NCI-H2196 treated with DMSO at 0.1 percent for 48 hours (cell line): Measurements from ENCODE around the gene KCNJ14.
A peak's percentile ranks its signal among the peaks of the same experiment; 100 is the strongest.

Source experiments
- DNase-seq: peaks from one replicate; lab custom pipeline; 2025; ENCODE audit not compliant: unreplicated experiment; lab: John Stamatoyannopoulos, UW

KCNJ14 gene

DNA sequence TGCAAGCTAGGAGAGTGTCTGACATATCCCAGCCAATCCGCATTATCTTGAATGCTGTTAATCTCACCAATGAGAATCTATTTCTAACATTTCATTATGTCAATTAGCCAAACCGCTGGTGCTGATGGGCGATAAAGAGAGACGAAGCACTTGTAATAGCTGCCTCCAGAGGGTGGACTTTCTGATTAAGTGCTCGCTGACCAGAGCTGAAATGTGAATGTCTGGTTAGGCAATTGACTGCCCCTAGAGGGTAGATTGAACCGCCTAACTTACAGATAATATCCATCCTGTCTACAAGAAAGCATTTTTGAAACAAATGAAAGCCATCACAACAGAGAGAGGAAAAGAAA, 10.1 kb upstream of the KCNJ14 start:
- DNase-seq: peak; percentile 88

DNA sequence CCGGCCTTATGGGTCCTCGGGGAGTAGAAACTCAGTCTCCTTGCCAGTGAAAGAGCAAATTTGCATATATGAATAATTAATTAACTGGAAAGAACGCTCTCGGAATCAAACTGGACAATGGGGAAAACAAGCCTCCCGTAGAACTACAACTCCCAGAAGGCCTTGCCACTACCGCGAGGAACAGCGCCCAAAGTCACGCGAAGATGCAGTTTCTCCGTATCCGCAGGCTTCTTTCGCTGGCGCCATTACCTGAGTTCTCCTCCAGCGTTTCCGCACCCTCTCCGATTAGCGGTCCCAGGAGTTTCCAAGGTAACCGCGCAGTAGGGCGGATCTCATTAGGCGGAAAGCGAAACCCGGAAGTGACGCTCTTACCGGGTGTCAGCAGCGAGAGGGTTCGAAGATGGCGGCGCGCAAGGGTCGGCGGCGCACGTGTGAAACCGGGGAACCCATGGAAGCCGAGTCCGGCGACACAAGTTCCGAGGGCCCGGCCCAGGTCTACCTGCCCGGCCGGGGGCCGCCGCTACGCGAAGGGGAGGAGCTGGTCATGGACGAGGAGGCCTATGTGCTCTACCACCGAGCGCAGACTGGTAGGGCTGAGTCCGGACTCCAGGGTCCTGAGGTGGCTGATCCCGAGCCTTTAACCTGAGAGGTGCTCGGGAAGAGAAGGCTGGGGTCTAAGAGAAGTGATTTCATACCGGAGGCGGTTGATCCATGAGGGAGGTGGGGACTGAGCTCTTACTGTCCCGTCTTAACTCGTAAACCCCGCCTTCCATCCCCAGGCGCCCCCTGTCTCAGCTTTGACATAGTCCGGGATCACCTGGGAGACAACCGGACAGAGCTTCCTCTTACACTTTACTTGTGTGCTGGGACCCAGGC, 9.5 kb upstream of the KCNJ14 start, which contains the start of gene GRWD1:
GRWD1 (plus strand) TSS at position 378 of the 876 bp plus-strand sequence; CDS start at position 401, 23 bp downstream.
- peak; percentile 98 for DNase-seq

DNA sequence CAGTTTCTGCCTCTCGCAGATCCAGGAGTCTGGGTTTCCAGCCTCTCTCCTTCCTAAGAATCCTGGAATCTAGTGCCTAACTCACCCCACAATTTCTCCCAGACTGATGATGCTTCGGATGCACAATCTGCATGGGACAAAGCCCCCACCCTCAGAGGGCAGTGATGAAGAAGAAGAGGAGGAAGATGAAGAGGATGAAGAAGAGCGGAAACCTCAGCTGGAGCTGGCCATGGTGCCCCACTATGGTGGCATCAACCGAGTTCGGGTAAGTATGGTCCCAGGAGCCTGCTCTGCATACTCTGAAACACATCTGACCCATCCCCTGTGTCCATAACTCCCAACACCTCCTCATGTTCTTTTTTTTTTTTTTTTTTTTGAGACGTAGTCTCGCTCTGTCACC, 8.8 kb upstream of the KCNJ14 start:
- no peak for DNase-seq

DNA sequence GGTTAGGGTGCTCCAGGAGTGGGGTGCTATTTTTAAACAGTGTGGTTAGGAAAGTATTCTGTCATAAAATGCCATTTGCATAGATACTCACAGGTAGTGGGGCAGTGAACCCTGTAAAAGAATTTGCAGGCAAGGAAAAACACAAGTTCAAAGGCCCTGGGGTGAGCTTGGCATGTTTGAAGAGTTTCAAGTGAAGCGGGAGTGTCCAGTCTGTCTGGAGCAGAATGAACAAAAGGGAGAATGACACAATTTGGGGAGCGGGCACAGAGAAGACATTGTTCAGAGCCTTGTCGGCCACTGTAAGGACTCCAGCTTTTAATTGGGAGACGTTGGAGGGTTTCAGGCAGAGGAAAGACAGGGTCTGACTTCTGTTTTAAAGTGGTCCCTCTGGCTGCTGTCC, 6.8 kb upstream of the KCNJ14 start:
- DNase-seq: no peak

DNA sequence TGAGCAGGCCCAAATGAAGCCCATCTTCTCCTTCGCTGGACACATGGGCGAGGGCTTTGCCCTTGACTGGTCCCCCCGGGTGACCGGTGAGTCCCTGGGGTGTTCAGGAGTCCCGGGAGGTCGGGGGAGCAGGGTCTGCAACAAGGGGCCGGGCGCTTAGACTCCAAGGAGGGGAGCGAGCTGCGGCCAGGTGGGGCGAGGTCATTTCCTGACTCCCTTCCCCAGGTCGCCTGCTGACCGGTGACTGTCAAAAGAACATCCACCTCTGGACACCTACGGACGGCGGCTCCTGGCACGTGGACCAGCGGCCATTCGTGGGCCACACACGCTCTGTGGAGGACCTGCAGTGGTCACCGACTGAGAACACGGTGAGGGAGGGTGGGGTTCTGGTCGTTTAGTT, 4.9 kb upstream of the KCNJ14 start:
- no peak for DNase-seq

DNA sequence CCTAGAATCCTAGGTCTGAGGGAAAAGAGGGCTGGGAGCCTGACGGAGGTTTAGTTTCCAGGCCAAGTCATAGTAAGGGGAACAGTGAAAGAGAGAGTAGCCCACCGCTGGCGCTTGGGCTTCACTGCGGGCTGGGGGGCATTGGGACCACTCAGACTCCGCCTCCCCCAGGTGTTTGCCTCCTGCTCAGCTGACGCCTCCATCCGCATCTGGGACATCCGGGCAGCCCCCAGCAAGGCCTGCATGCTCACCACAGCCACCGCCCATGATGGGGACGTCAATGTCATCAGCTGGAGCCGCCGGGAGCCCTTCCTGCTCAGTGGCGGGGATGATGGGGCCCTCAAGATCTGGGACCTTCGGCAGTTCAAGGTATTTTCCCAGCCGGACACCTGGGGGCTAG, 4.5 kb upstream of the KCNJ14 start:
- no peak for DNase-seq

DNA sequence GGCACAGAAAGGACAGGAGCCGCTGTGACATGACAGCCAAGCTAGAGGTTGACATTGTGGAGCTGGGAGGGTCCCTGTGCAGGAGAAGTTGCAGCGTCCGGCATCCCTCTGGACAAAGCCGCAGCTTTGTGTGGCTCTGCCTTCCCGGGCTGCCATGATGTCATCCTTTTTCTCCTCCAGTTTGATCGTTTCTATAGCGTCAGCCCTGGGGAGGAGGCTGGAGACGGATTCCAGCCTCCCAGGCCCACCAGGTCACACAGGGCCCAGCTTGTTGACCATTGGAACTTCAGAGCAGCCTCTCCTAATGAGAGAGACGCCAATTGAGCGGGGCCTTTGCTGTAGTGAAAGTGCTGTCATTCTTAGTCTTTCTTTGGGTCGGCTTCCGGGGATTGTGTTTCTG, 3.8 kb upstream of the KCNJ14 start:
- no peak for DNase-seq

DNA sequence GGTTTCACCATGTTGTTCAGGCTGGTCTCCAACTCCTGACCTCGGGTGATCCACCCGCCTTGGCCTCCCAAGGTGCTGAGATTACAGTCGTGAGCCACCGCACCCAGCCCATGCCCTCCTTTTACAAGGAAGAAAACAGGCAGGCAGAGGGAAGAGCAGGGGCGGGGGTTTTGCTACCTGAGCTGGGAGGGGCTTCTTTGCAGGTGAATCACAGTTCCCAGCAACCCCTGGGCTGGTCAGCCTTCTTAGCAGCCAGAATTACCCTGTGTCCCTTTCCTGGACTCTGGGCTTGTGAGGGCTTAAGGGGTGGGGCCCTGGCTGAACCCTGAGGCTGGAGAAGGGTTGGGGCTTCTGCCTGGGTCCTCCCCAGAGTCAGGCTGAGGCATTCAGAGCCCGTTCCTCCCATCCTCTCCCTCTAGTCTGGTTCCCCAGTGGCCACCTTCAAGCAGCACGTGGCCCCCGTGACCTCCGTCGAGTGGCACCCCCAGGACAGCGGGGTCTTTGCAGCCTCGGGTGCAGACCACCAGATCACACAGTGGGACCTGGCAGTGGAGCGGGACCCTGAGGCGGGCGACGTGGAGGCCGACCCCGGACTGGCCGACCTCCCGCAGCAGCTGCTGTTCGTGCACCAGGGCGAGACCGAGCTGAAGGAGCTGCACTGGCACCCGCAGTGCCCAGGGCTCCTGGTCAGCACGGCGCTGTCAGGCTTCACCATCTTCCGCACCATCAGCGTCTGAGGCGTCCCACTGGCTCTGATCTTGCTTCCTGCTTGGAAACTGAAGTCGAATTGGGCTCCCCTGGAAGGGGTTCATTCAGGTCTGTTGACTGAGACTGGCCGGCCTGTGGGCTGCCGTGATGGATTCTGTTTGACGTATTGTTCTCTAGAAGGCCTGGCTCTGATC, 2.8 kb upstream of the KCNJ14 start:
- DNase-seq: no peak

DNA sequence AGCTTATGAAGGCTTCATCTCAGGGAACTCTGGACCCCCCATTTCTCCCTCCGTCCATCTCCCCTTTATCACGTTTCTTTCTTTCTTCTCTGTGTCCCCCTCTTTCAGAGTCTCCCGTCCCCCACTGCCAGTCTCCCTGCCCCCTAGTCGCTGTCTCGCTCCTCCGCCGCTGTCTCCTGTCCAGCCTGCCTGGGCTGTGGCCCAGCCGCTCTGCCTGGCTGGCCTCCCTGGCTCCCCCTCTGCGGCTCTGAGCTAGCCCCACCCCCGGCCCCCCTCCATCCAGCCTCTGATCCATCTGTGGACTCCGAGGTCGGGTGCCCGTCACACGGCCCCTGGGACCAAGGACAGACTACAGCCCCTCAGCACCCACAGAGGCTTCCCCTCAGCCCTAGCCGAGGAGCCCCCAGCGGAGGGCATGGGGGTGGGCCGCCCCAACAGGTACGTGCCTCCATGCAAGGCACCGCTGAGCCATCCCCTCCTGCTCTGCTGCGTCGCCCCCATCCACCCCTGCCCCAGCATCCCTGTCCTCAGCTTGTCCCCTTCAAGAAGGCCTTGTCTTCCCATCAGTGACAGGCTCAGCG, 1.1 kb upstream of the KCNJ14 start:
- DNase-seq: no peak

DNA sequence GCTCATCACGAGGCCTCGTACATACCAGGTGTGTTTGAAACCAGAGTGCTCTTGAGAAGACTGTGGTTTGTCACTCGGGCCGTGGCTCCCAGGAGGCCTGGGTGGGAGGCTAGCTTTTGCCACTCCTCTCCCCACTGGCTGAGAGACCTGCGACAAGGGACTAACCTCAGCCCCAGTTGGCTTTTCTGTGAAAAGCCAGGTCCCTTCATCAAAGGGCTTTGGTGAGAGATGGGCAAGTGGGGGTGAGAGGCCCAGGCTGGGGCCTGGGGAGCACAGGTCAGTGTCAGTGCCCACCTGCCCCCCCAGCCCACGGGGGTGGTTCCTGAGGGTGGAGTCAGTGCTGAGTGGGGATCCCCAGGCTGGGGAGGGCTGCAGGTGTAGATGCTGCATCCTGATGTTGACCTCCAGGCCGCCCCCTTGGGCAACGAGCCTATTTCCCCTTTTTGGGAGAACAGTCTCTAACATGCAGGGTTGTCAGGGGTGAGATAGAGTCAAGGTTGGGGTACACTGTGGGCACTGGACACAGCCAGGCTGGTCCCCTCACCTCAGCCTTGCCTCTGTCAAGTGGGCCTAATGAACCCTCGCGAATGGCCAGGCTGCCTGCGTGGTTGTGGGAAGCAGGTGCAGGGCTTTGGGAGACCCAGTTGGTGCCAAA, 661 bp downstream of the KCNJ14 start:
- no peak for DNase-seq

DNA sequence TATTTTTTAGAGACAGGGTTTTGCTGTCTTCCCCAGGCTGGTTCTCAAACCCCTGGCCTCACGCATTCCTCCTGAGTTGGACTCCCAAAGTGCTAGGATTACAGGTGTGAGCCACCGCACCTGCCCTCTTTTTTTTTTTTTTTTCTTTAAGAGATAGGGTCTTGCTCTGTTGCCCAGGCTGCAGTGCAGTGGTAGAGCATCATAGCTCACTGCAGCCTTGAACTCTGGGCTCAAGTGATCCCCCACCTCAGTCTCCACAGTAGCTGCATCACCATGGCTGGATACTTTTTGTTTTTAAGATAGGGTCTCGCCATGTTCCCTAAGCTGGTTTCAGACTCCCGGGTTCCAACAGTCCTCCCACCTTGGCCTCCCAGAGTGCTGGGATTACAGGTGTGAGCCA, 1.5 kb downstream of the KCNJ14 start:
- no peak for DNase-seq

DNA sequence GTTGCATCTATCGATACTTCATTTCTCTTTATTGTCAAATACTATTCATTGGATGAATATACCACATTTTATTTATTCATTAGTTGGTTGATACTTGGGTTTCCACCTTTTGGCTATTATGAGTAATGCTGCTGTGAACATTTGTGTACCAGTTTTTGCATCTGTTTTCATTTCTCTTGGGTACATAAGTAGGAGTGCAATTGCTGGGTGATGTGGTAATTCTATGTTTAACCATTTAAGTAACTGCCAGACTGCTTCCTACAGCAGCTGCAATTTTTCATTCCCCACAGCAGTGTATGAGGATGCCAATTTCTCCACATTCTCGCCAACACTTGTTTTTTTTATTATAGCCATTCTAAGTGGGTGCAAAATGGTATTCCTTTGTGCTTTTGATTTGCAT, 2.6 kb downstream of the KCNJ14 start:
- no peak for DNase-seq

DNA sequence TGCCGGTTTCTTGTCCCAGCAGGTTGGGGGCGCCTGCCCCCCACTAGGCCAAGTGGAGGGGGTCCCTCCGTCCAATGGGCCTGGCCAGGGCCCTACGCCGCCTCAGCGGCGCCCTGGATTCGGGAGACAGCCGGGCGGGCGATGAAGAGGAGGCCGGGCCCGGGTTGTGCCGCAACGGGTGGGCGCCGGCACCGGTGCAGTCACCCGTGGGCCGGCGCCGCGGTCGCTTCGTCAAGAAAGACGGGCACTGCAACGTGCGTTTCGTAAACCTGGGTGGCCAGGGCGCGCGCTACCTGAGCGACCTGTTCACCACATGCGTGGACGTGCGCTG, 6.2 kb downstream of the KCNJ14 start:
- no peak for DNase-seq

DNA sequence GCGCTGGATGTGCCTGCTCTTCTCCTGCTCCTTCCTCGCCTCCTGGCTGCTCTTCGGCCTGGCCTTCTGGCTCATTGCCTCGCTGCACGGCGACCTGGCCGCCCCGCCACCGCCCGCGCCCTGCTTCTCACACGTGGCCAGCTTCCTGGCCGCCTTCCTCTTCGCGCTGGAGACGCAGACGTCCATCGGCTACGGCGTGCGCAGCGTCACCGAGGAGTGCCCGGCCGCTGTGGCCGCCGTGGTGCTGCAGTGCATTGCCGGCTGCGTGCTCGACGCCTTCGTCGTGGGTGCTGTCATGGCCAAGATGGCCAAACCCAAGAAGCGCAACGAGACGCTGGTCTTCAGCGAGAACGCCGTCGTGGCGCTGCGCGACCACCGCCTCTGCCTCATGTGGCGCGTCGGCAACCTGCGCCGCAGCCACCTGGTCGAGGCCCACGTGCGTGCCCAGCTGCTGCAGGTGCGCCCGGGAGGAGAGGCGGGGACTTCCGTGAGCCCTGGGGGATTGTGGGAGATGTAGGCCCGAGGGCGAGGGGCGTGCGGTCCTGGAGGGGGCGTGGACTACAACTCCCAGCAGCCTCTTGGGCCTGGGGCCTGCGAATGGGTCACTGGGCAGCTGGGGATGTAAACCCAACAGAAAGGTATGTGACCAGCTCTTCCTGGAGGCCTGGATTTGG, 6.7 kb downstream of the KCNJ14 start:
- no peak for DNase-seq

DNA sequence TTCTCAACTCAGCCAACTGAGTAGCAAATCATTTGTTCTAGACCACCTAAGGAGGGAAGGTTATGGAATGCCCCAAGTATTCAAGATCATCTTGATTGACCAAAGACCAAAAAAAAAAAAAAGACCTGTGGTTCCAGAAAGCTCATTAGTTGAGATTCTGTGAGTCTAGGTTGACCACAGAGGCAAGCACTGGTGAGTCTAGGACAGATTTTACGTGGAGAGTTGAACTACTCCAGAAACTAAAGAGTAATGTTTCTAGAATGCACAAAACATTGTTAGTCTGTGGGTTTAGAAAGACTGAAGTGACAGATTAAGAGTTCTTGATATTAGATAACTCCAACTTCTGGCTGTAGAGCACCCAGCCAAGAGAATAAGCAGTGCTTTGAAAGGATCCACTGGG, 9.8 kb downstream of the KCNJ14 start:
- DNase-seq: no peak

DNA sequence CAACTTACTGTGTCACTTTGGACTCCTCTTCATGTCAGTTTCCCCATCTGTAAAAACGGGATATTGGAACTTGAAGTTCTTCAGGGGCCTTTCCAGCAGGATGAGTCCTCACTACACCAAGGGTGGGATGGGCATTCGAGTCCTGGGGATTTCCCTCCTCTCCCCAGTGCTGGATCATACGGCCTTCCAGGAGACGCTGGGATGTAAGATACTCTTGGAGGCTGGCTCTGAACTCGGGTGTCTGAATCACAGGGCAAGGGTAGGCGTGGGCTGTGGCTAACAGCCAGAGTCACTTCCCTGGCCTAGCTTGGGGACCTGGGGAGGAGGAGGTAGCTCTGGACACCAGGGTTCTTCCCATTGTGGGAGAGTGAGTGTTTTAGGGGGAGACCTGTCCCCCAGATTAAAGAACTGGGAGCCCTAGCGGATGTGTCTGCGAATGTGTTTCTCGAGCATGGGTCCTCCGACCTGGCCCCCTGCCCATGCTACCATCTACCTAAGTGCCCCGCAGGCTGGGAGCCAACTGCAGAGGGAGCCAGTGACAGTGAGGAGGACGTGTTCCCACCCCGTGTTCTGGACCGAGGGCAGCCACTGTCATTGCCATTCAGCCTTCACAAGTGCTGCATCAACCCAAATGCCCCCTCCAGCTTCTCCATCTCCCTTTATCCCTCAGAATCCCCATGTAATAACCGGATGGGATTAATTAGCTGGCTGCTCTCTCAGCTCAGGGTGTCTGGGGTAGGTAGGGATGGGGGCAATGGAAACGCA, 11.4 kb downstream of the KCNJ14 start:
- no peak for DNase-seq

DNA sequence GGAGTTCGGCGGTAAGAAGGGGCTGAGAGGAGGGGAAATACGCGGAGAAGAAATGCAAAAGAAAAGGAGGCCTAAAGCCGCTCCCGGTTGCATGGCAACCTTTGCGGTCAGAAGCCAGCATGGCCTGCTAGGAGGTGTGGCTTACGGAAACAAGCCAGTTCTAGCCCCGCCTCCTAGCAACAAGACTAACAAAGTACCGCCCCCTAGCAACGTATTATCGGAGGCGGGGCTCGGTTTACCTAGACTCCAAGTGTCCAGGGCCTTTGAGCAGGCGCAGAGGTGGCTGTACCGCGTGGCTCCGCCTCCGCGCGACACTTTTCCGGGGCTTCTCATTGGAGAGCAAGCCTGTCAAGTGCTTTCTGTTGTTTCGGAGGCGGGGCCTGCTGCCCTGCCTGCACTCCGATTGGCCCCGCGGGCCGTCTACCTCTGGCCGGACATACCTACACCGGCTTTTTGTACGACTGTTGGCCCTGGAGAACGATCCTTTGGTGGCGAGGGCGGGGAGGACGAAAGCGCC, 13.5 kb downstream of the KCNJ14 start:
- DNase-seq: peak; percentile 99

DNA sequence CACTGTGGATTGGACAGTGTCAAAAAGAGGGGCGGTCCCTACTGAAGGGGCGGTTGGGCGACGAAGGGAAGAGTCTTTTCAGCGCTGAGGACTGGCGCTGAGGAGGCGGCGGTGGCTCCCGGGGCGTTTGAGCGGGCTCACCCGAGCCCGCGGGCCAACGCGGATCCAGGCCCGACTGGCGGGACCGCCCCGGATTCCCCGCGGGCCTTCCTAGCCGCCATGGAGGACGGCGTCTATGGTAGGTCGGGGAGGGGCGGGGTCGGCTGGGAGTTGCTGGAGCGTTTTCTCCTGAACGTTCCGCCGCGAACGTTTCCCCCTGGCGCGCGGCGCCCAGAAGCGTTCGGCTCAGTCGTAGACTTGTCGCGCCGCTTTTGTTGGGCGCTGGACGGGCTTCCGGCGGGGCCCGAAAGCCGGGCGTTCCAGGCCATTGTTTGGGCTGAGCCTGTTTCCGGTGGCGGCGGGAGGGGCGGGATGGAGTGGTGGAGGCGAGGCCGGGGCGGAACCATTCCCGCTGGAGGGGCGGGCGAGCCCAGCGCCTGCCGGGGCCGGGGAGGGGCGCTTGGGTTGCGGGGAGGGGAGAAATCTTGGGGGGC, 14.0 kb downstream of the KCNJ14 start, which contains the start of gene CYTH2:
CYTH2 (plus strand) TSS at position 81 of the 593 bp plus-strand sequence; CDS start at position 220, 139 bp downstream.
- DNase-seq: peak; percentile 61

DNA sequence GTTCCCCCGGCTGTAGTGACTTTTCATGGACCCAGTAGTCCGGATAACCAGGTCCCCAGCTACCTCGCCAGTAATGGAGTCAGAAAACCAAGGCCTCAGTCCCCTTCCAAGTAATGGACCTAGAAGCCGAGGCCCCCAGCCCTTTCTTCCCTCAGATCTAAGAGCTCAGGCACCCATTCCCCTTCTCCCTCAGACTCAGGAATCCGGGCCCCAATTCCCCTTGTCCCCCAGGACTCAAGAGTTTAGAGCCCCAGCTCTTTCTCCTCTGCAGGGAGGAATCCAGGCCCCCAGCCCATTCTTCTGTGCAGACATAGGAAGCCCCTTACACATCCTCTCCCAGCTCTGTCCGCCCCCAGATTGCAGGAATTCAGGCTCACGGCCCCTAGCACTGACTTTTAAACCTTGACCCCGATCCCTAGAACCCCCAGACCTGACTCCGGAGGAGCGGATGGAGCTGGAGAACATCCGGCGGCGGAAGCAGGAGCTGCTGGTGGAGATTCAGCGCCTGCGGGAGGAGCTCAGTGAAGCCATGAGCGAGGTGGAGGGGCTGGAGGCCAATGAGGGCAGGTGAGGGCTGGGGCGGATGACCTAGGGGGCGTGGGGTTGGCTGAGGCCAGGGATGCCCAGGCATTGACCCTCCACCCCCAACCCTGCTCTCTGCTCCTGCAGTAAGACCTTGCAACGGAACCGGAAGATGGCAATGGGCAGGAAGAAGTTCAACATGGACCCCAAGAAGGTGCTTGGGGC, 14.7 kb downstream of the KCNJ14 start:
- no peak for DNase-seq
